Measurements from ENCODE around the gene DCAF7.

DNA sequence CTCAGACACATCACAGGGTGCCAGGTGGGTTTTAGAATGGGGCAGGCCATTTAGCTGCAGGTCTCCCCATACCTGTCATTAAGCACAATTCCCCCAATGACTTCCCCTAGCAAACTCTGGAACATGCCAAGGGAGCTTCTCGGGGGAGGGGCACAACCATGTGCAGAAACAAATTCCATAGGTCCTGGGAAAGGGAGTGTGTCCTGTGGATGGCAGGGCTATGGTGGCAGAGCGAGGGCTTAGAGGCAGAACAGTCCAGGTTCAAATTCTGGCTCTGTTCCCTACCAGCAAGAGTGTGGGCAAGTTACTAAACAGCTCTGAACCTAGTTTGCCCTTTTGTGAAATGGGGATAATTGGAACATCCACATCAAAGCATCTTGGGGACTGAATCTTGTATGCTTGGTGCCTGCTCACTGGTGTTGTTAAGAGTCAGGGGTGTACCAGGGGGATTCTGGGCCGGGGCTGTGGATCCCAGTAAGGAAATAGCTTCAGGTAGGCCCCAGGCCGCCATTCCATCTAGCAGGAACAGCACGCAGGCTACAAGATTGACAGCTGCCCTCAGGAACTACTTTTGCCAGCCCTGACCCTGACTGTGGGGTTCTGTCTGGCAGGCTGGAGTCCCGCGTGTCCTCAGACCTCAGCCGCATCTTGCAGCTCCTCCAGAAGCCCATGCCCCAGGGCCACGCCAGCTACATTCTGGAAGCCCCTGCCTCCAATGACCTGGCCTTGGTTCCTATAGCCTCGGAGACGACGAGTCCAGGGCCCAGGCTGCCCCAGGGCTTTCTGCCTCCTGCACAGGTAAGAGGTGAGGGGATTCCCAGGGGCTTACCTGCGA, 5.6 kb upstream of the DCAF7 start:
- TF ChIP-seq ARNT (IDR thresholded peaks at IDR 0.05) (no peak), BHLHE40 (IDR thresholded peaks at IDR 0.05; ENCODE audit: borderline replicate concordance) (no peak), FOXA1 (IDR thresholded peaks at IDR 0.05) (no peak), SUZ12 (IDR thresholded peaks at IDR 0.05) (no peak), HDGF (IDR thresholded peaks at IDR 0.05; ENCODE audit: borderline replicate concordance) (no peak), CTBP1 (IDR thresholded peaks at IDR 0.05; ENCODE audit: borderline replicate concordance) (no peak), TARDBP (IDR thresholded peaks at IDR 0.05) (no peak), ELF4 (IDR thresholded peaks at IDR 0.05) (no peak), FOXK2 (IDR thresholded peaks at IDR 0.05) (no peak), SP1 (IDR thresholded peaks at IDR 0.05) (no peak)
- TF ChIP-seq, protein P1, sequence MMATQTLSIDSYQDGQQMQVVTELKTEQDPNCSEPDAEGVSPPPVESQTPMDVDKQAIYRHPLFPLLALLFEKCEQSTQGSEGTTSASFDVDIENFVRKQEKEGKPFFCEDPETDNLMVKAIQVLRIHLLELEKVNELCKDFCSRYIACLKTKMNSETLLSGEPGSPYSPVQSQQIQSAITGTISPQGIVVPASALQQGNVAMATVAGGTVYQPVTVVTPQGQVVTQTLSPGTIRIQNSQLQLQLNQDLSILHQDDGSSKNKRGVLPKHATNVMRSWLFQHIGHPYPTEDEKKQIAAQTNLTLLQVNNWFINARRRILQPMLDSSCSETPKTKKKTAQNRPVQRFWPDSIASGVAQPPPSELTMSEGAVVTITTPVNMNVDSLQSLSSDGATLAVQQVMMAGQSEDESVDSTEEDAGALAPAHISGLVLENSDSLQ (IDR thresholded peaks at IDR 0.05): no peak
